HL-60 (cell line): ENCODE data around the gene PPP1R16B.
A peak's percentile ranks its signal among the peaks of the same experiment; 100 is the strongest.

Experiments
- GABPA ChIP-seq: IDR thresholded peaks from 2 replicates; pipeline ENCODE4 v1.6.1; 2012; ENCODE audit warnings: low read depth
- POLR2AphosphoS5 ChIP-seq: IDR thresholded peaks from 2 replicates; pipeline ENCODE4 v1.6.1; 2012; ENCODE audit warnings: low read depth
- SPI1 ChIP-seq: IDR thresholded peaks from 2 replicates; pipeline ENCODE4 v1.6.1; 2012; ENCODE audit warnings: low read depth, mild to moderate bottlenecking, borderline replicate concordance
- TF ChIP-seq, protein P1 (sequence below): IDR thresholded peaks from one replicate; pipeline ENCODE4 v1.5.1; 2011; ENCODE audit warnings: low read length, control low read depth, inconsistent platforms; ENCODE audit not compliant: insufficient read depth
- TF ChIP-seq, protein P2 (sequence below): IDR thresholded peaks from 2 replicates; pipeline ENCODE4 v1.6.1; 2012; ENCODE audit warnings: low read depth; ENCODE audit not compliant: insufficient replicate concordance

DNA sequence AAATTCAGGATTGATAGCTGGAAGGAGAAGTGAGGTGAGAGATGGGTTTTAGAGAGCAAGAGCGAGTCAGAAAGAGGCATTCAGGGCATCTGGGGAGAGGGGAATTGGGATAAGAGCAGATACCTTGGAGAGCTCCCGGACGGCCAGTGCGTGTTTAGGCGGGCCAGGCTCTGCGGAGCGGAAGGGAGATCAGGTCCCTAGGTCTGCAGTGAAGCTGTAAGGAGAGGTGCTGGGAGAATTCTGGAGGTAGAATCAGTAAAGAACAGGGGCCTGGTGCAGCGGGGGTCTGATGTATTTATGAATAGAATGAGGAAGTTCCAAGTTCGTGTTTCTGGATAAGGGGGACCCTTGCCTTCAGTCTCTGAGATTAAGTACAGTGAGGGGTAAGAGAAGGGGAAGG lies 73.4 kb downstream of the PPP1R16B start:
- TF ChIP-seq, protein P1, sequence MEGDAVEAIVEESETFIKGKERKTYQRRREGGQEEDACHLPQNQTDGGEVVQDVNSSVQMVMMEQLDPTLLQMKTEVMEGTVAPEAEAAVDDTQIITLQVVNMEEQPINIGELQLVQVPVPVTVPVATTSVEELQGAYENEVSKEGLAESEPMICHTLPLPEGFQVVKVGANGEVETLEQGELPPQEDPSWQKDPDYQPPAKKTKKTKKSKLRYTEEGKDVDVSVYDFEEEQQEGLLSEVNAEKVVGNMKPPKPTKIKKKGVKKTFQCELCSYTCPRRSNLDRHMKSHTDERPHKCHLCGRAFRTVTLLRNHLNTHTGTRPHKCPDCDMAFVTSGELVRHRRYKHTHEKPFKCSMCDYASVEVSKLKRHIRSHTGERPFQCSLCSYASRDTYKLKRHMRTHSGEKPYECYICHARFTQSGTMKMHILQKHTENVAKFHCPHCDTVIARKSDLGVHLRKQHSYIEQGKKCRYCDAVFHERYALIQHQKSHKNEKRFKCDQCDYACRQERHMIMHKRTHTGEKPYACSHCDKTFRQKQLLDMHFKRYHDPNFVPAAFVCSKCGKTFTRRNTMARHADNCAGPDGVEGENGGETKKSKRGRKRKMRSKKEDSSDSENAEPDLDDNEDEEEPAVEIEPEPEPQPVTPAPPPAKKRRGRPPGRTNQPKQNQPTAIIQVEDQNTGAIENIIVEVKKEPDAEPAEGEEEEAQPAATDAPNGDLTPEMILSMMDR: no peak
- TF ChIP-seq POLR2AphosphoS5 (no peak), SPI1 (no peak), GABPA (no peak)
- TF ChIP-seq, protein P2, sequence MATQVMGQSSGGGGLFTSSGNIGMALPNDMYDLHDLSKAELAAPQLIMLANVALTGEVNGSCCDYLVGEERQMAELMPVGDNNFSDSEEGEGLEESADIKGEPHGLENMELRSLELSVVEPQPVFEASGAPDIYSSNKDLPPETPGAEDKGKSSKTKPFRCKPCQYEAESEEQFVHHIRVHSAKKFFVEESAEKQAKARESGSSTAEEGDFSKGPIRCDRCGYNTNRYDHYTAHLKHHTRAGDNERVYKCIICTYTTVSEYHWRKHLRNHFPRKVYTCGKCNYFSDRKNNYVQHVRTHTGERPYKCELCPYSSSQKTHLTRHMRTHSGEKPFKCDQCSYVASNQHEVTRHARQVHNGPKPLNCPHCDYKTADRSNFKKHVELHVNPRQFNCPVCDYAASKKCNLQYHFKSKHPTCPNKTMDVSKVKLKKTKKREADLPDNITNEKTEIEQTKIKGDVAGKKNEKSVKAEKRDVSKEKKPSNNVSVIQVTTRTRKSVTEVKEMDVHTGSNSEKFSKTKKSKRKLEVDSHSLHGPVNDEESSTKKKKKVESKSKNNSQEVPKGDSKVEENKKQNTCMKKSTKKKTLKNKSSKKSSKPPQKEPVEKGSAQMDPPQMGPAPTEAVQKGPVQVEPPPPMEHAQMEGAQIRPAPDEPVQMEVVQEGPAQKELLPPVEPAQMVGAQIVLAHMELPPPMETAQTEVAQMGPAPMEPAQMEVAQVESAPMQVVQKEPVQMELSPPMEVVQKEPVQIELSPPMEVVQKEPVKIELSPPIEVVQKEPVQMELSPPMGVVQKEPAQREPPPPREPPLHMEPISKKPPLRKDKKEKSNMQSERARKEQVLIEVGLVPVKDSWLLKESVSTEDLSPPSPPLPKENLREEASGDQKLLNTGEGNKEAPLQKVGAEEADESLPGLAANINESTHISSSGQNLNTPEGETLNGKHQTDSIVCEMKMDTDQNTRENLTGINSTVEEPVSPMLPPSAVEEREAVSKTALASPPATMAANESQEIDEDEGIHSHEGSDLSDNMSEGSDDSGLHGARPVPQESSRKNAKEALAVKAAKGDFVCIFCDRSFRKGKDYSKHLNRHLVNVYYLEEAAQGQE: peak; percentile 96
